B cell (primary cell): ENCODE results near the gene TSEN34. TPM values are rescaled to one million over a fixed set of nuclear protein-coding genes. Genes with fewer than 3 reads are reported as not detected.

Experiments
- ATAC-seq: fragments of 200-7000 bp; cut with Tn5 transposase; one replicate; pipeline ENCODE4 v1.10.0; 2021; ENCODE audit warnings: low read depth, mild to moderate bottlenecking, moderate number of reproducible peaks, moderate library complexity
- CTCF ChIA-PET: fragments of 350-600 bp; sonication (Branson Sonifier 250); formaldehyde crosslinking; loops from one replicate; lab custom pipeline; 2021; ENCODE audit warnings: antibody characterized with exemption, inconsistent platforms; lab: Charles Lee
- POLR2A ChIA-PET: fragments of 350-600 bp; sonication (Branson Sonifier 250); formaldehyde crosslinking; loops from one replicate; lab custom pipeline; 2021; ENCODE audit warnings: antibody characterized with exemption; lab: Charles Lee
- DNase-seq: peaks from one replicate; pipeline ENCODE4 v3.0.0; 2013
- H2AFZ ChIP-seq: 2 replicates; pipeline ENCODE4 v1.6.1; 2012; ENCODE audit warnings: mild to moderate bottlenecking, low read depth, low read length; ENCODE audit not compliant: insufficient read depth, poor library complexity, severe bottlenecking
- H3K27ac ChIP-seq, 2 donors: 1 replicate in 1 of 2; 2 replicates in 1 of 2; pipeline ENCODE4 v1.5.1; 2012 to 2013; ENCODE audit warnings: low read length in 2 of 2, mild to moderate bottlenecking in 2 of 2, moderate library complexity in 1 of 2
- H3K27me3 ChIP-seq, 4 experiments: fragments of 200-600 bp in 1 of 4; sonication (generic) in 1 of 4; replicated peaks in 1 of 4; 1 replicate in 2 of 4; 2 replicates in 2 of 4; pipeline versions ENCODE4 v1.6.1 to v1.7.0; 2013 to 2016; ENCODE audit warnings: low read length in 3 of 4, mild to moderate bottlenecking in 2 of 4, mixed read lengths in 1 of 4, moderate library complexity in 1 of 4; ENCODE audit not compliant: insufficient read depth in 4 of 4, control insufficient read depth in 3 of 4; ENCODE audit errors: control extremely low read depth in 1 of 4
- H3K36me3 ChIP-seq, 2 experiments: replicated peaks in 1 of 2; 1 replicate in 1 of 2; 2 replicates in 1 of 2; pipeline versions ENCODE4 v1.6.1 to v1.7.1; 2013; ENCODE audit warnings: low read length in 1 of 2; ENCODE audit not compliant: insufficient read depth in 2 of 2, control insufficient read depth in 1 of 2; ENCODE audit errors: control extremely low read depth in 1 of 2, extremely low read depth in 1 of 2
- H3K4me1 ChIP-seq, 2 donors: fragments of 200-600 bp in 1 of 2; sonication (generic) in 1 of 2; 1 replicate in 1 of 2; 2 replicates in 1 of 2; pipeline versions ENCODE4 v1.5.1 to v1.6.1; 2013 to 2017; ENCODE audit warnings: low read length in 2 of 2; ENCODE audit not compliant: control insufficient read depth in 2 of 2, insufficient read depth in 2 of 2
- H3K4me2 ChIP-seq: replicated peaks from 2 replicates; pipeline ENCODE3; 2012; ENCODE audit warnings: mild to moderate bottlenecking, low read depth, low read length; ENCODE audit not compliant: poor library complexity, severe bottlenecking
- H3K4me3 ChIP-seq, 5 experiments: fragments of 200-600 bp in 1 of 5; sonication (generic) in 1 of 5; 1 replicate in 3 of 5; 2 replicates in 2 of 5; pipeline versions ENCODE4 v1.5.1 to v1.7.0; 2011 to 2016; ENCODE audit warnings: low read length in 4 of 5, mild to moderate bottlenecking in 4 of 5, low read depth in 2 of 5, control low read depth in 1 of 5, moderate library complexity in 1 of 5; ENCODE audit not compliant: insufficient read depth in 1 of 5; ENCODE audit errors: control extremely low read depth in 1 of 5, extremely low read depth in 1 of 5
- H3K79me2 ChIP-seq: fragments of 200-600 bp; sonication (generic); one replicate; pipeline ENCODE4 v1.6.0; 2016; ENCODE audit warnings: low read length; ENCODE audit not compliant: control insufficient read depth, insufficient read depth
- H3K9ac ChIP-seq: fragments of 200-600 bp; sonication (generic); 2 replicates; pipeline ENCODE4 v1.6.1; 2017; ENCODE audit warnings: mild to moderate bottlenecking, low read length, moderate library complexity
- H3K9me3 ChIP-seq, 3 donors: one replicate each; pipeline versions ENCODE4 v1.6.1 to v1.7.1; 2013; ENCODE audit warnings: low read length in 2 of 3; ENCODE audit not compliant: control insufficient read depth in 2 of 3, insufficient read depth in 1 of 3; ENCODE audit errors: control extremely low read depth in 1 of 3
- H4K20me1 ChIP-seq: 2 replicates; pipeline ENCODE4 v1.6.0; 2012; ENCODE audit warnings: mild to moderate bottlenecking, low read length; ENCODE audit not compliant: insufficient read depth, control insufficient read depth, poor library complexity, severe bottlenecking
- H3K27ac Mint-ChIP-seq: one replicate; pipeline ENCODE4 v1.8.0; 2021; ENCODE audit warnings: mixed read lengths
- H3K27me3 Mint-ChIP-seq: one replicate; pipeline ENCODE4 v1.8.0; 2021; ENCODE audit warnings: mixed read lengths
- H3K4me1 Mint-ChIP-seq: one replicate; pipeline ENCODE4 v1.8.0; 2021; ENCODE audit warnings: mixed read lengths
- H3K4me3 Mint-ChIP-seq: one replicate; pipeline ENCODE4 v1.8.0; 2021; ENCODE audit warnings: mixed read lengths
- H3K9me3 Mint-ChIP-seq: one replicate; pipeline ENCODE4 v1.8.0; 2022; ENCODE audit warnings: mixed read lengths; ENCODE audit not compliant: insufficient read depth
- EZH2 ChIP-seq: IDR thresholded peaks from 2 replicates; pipeline ENCODE4 v1.6.1; 2012; ENCODE audit warnings: borderline replicate concordance, low read depth, mild to moderate bottlenecking, moderate library complexity, low read length; ENCODE audit not compliant: insufficient read depth, poor library complexity, severe bottlenecking
- WGBS: methylation state at CpG from one replicate; pipeline ENCODE4 v1.1.5; 2013; ENCODE audit warnings: missing lambda C conversion rate; ENCODE audit not compliant: insufficient coverage; 5-methylcytosine and 5-hydroxymethylcytosine counted together
- intact Hi-C: fragments of 100-400 bp; cut with micrococcal nuclease; formaldehyde crosslinking; loops from one replicate; pipeline ENCODE4 v1.10.0; 2022
- polyA plus RNA-seq: library from polyadenylated mRNA; depleted of rRNA; stranded (reverse); fragments of >200 nt; gene quantifications from 2 replicates; pipeline ENCODE4 v1.2.3, GENCODE V29; 2012
- total RNA-seq, 2 donors: library from RNA; stranded (reverse); fragments of 120-200 nt in 1 of 2; gene quantifications; 1 replicate in 1 of 2; 2 replicates in 1 of 2; pipeline versions ENCODE4 v1.2.3 to v1.2.4, GENCODE V29; 2013 to 2022
- TF ChIP-seq, protein P1 (sequence below): fragments of 200-600 bp; IDR thresholded peaks from one replicate; pipeline ENCODE4 v1.8.0; 2022; ENCODE audit warnings: antibody characterized with exemption, mild to moderate bottlenecking

Gene TSEN34
- total and polyA plus RNA-seq, 2 donors (not counting 1 experiment from before 2014, with no cell fraction given): 17.6 to 25.1 TPM

DNA sequence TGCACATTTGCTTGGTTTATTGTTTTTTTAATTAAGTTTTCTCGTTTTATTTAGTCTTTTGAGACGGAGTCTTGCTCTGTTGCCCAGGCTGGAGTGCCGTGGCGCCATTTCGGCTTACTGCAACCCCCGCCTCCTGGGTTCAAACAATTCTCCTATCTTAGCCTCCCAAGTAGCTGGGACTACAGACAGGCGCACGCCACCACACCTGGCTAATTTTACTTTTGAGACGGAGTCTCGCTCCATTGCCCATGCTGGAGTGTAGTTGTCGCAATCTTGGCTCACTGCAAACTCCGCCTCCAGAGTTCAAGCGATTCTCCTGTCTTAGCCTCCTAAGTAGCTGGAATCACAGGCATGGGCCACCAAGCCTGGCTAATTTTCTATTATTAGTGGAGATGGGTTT lies 10.9 kb downstream of the TSEN34 start:
- ChIA-PET POLR2A (interaction anchor here (1.0 to 4.8 kb wide), 3 partner anchors 12 to 245 kb away, joined by 4 to 73 read pairs (median 11); partner anchors contain the start of genes LENG1, MBOAT7 and TSEN34), CTCF (interaction anchor here (4.9 kb wide), 1 partner anchor 12 kb away, joined by 30 read pairs; the partner anchor contains the start of genes MBOAT7 and TSEN34)
- 63% methylated on average over 6 of the region's 13 CpGs for WGBS
- Histone ChIP-seq H4K20me1 (peaks cover 61% of the 10 kb centered on the region), H3K27ac (peak overlapping the region in 1 of 2 donors; percentile 95), H3K4me3 (peak overlapping the region; percentile 64 to 100 (median 95)), H3K9ac (peak overlapping the region; percentile 96), H3K27me3 (no peaks in the 10 kb centered on the region), H3K79me2 (peaks cover 67% of the 10 kb centered on the region), H3K4me2 (peak overlapping the region; percentile 88), H3K9me3 (no peaks in the 10 kb centered on the region), H2AFZ (no peak overlapping the region), H3K4me1 (peaks cover 38 to 54% of the 10 kb centered on the region in 2 donors), H3K36me3 (peaks cover 7 to 58% of the 10 kb centered on the region in 2 experiments)
- TF ChIP-seq, protein P1, sequence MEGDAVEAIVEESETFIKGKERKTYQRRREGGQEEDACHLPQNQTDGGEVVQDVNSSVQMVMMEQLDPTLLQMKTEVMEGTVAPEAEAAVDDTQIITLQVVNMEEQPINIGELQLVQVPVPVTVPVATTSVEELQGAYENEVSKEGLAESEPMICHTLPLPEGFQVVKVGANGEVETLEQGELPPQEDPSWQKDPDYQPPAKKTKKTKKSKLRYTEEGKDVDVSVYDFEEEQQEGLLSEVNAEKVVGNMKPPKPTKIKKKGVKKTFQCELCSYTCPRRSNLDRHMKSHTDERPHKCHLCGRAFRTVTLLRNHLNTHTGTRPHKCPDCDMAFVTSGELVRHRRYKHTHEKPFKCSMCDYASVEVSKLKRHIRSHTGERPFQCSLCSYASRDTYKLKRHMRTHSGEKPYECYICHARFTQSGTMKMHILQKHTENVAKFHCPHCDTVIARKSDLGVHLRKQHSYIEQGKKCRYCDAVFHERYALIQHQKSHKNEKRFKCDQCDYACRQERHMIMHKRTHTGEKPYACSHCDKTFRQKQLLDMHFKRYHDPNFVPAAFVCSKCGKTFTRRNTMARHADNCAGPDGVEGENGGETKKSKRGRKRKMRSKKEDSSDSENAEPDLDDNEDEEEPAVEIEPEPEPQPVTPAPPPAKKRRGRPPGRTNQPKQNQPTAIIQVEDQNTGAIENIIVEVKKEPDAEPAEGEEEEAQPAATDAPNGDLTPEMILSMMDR: no peak
- no peak for TF ChIP-seq EZH2
- peak overlapping the region; percentile 96 for H3K4me3 Mint-ChIP-seq
- no peaks in the 10 kb centered on the region for H3K27me3 Mint-ChIP-seq
- ATAC-seq (no peak), DNase-seq (peak; percentile 30)
- no peaks in the 10 kb centered on the region for H3K9me3 Mint-ChIP-seq
- intact Hi-C loops: loop anchor here (1.0 to 5.0 kb wide), 3 partner anchors 40 to 1475 kb away; partner anchors contain the start of genes EPN1 and LENG8
- peak overlapping the region; percentile 98 for H3K27ac Mint-ChIP-seq
- H3K4me1 Mint-ChIP-seq: peaks cover 59% of the 10 kb centered on the region

DNA sequence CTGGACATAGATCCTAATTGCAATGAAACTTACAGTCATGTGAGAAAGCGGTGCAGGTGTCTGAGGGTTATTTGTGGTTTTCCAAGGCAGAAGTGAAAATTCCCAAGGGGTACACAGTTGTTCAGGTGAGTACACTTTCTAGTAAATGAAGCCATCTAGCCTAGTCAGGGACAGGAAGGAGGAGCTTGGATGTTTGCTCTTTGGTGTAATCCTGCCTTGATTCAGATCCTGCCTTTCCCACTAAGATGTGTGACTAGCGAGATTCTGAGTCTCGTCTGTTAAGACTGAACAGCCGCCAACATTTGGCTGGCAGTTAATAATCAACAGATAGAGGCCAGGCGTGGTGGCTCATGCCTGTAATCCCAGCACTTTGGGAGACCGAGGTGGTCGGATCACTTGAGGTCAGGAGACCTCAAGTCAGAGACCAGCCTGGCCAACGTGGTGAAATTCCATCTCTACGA lies 12.1 kb downstream of the TSEN34 start:
- Histone ChIP-seq H2AFZ (no peak overlapping the region), H3K4me1 (peaks cover 46 to 66% of the 10 kb centered on the region in 2 donors), H3K27me3 (no peaks in the 10 kb centered on the region), H3K9ac (peak overlapping the region; percentile 1), H3K79me2 (peaks cover 76% of the 10 kb centered on the region), H4K20me1 (peaks cover 73% of the 10 kb centered on the region), H3K36me3 (peaks cover 7 to 67% of the 10 kb centered on the region in 2 experiments), H3K9me3 (no peaks in the 10 kb centered on the region), H3K4me3 (no peak overlapping the region), H3K4me2 (peak overlapping the region; percentile 88), H3K27ac (no peak overlapping the region)
- POLR2A ChIA-PET: interaction anchor here (4.8 kb wide), 1 partner anchor 13 kb away, joined by 73 read pairs; the partner anchor contains the start of genes MBOAT7 and TSEN34
- intact Hi-C loops: loop anchor here (5.0 kb wide), 1 partner anchor 1474 kb away; the partner anchor contains the start of gene EPN1
- peak; percentile 23 for DNase-seq
- TF ChIP-seq, protein P1: no peak
- no peak for TF ChIP-seq EZH2
- Mint-ChIP-seq H3K4me3 (peak overlapping the region; percentile 96), H3K27me3 (no peaks in the 10 kb centered on the region), H3K27ac (peak overlapping the region; percentile 46), H3K9me3 (no peaks in the 10 kb centered on the region), H3K4me1 (peaks cover 71% of the 10 kb centered on the region)
- CTCF ChIA-PET: interaction anchor here (4.9 kb wide), 1 partner anchor 14 kb away, joined by 30 read pairs; the partner anchor contains the start of genes MBOAT7 and TSEN34
- ATAC-seq: no peak
- 79% methylated on average over 8 of the region's 9 CpGs for WGBS
